GM19324 (cell line): ENCODE measurements around the gene SPINK14.

Source experiments
- ATAC-seq: cut with Tn5 transposase; IDR thresholded peaks from one replicate; pipeline ENCODE4 v1.9.1; 2021; ENCODE audit warnings: mild to moderate bottlenecking, moderate library complexity; ENCODE audit not compliant: unreplicated experiment, low FRiP score

Gene SPINK14

GRCh38 chr5:148193202-148193601 is 24.9 kb downstream of the SPINK14 start:
- ATAC-seq = no peak

GRCh38 chr5:148201151-148201550 is 32.8 kb downstream of the SPINK14 start:
- no peak for ATAC-seq

GRCh38 chr5:148202531-148203203 is 34.3 kb downstream of the SPINK14 start, which contains the start of gene SPINK6:
Gene SPINK6, plus strand, starts transcription at chr5:148203042. Its CDS starts 55 bp downstream, at chr5:148203097.
- ATAC-seq = no peak

- ATAC-seq = no peak
Measured at GRCh38 chr5:148205044-148205806, 36.9 kb downstream of the SPINK14 start.

- ATAC-seq = no peak
Measured at GRCh38 chr5:148205865-148206264, 37.5 kb downstream of the SPINK14 start.

GRCh38 chr5:148206620-148207019 is 38.3 kb downstream of the SPINK14 start:
- no peak for ATAC-seq

- no peak for ATAC-seq
Measured at GRCh38 chr5:148208226-148208625, 39.9 kb downstream of the SPINK14 start.

GRCh38 chr5:148209151-148209770 is 40.9 kb downstream of the SPINK14 start:
- ATAC-seq = no peak

- ATAC-seq = no peak
Measured at GRCh38 chr5:148214665-148215185, 46.4 kb downstream of the SPINK14 start.

GRCh38 chr5:148221508-148221907 is 53.2 kb downstream of the SPINK14 start:
- no peak for ATAC-seq

GRCh38 chr5:148224117-148224742 is 55.9 kb downstream of the SPINK14 start:
- no peak for ATAC-seq
